K562 (cell line): ENCODE data around the gene ASPRV1. TPM values are rescaled to one million over a fixed set of nuclear protein-coding genes. Genes with fewer than 3 reads are reported as not detected.
A peak's percentile ranks its signal among the peaks of the same experiment; 100 is the strongest.

Experiments used
- ARID1B ChIP-seq: fragments of 450-650 bp; IDR thresholded peaks from 2 replicates; pipeline ENCODE4 v1.6.1; 2016; ENCODE audit warnings: antibody characterized with exemption, mild to moderate bottlenecking, inconsistent platforms
- HMGN3 ChIP-seq: IDR thresholded peaks from 2 replicates; pipeline ENCODE4 v1.6.1; 2011; ENCODE audit warnings: borderline replicate concordance, low read depth, mild to moderate bottlenecking, mixed read lengths, low read length; ENCODE audit not compliant: insufficient read length; ENCODE audit errors: extremely low read depth
- KAT2B ChIP-seq: IDR thresholded peaks from one replicate; pipeline ENCODE4 v1.6.1; 2012; ENCODE audit warnings: low read depth, mild to moderate bottlenecking, control low read depth, inconsistent platforms, low read length, moderate library complexity
- MIER1 ChIP-seq: fragments of 450-650 bp; IDR thresholded peaks from 2 replicates; pipeline ENCODE4 v1.6.1; 2016; ENCODE audit warnings: antibody characterized with exemption, mild to moderate bottlenecking, low read depth
- NBN ChIP-seq: fragments of 450-650 bp; IDR thresholded peaks from 2 replicates; pipeline ENCODE4 v1.6.1; 2016; ENCODE audit warnings: low read depth, mild to moderate bottlenecking
- NFRKB ChIP-seq: fragments of 450-650 bp; IDR thresholded peaks from 2 replicates; pipeline ENCODE4 v1.6.1; 2016; ENCODE audit warnings: low read depth
- SAFB2 ChIP-seq: fragments of 200-400 bp; formaldehyde crosslinking; IDR thresholded peaks from 2 replicates; pipeline ENCODE4 v1.6.1; 2018; ENCODE audit warnings: borderline replicate concordance, low read length, low read depth, moderate library complexity; ENCODE audit not compliant: severe bottlenecking
- THRAP3 ChIP-seq: fragments of 450-650 bp; IDR thresholded peaks from 2 replicates; pipeline ENCODE4 v1.6.1; 2016; ENCODE audit warnings: mild to moderate bottlenecking, inconsistent platforms, borderline replicate concordance
- U2AF2 ChIP-seq: fragments of 200-400 bp; formaldehyde crosslinking; optimal IDR thresholded peaks from 2 replicates; pipeline ENCODE3; 2017; ENCODE audit warnings: low read depth, mild to moderate bottlenecking, low read length
- ZC3H4 ChIP-seq: sonication (generic); formaldehyde crosslinking; IDR thresholded peaks from 2 replicates; pipeline ENCODE4 v1.9.0; 2021; ENCODE audit warnings: missing genetic modification reagents, borderline replicate concordance
- ZNF133 ChIP-seq: fragments of 250-450 bp; sonication (Bioruptor Pico); IDR thresholded peaks from 2 replicates; pipeline ENCODE4 v1.4.0; 2020; ENCODE audit warnings: mild to moderate bottlenecking
- ZNF584 ChIP-seq: fragments of 200-800 bp; sonication (Bioruptor generic); IDR thresholded peaks from 2 replicates; pipeline ENCODE4 v1.6.1; 2016; ENCODE audit warnings: low read depth, mild to moderate bottlenecking, missing genetic modification characterization, missing compliant biosample characterization
- ZNF699 ChIP-seq: fragments of 250-450 bp; sonication (Bioruptor Pico); IDR thresholded peaks from 2 replicates; pipeline ENCODE4 v1.8.0; 2021; ENCODE audit warnings: mild to moderate bottlenecking, moderate library complexity; ENCODE audit not compliant: insufficient replicate concordance
- polyA plus RNA-seq, 8 experiments: library from polyadenylated mRNA; depleted of rRNA in 4 of 8; stranded (reverse) in 5 of 8; unstranded in 3 of 8; fragments of >200 nt; fragmentation: Nextera tagmentation in 2 of 8; fragmentation: Illumina TruSeq in 1 of 8; extraction: Ambion mirVana in 2 of 8; extraction: Trizol in 1 of 8; gene quantifications; 2 replicates each; pipeline versions ENCODE4 v1.2.1 to v1.2.3, GENCODE V29; 2011 to 2014; ENCODE audit warnings: inconsistent platforms in 1 of 8, missing spikeins in 1 of 8
- total RNA-seq, 7 experiments: library from RNA; depleted of rRNA in 6 of 7; stranded (reverse); fragments of >200 nt in 6 of 7; fragmentation: Illumina TruSeq in 2 of 7; extraction: Trizol in 2 of 7; gene quantifications; 2 replicates each; pipeline versions ENCODE4 v1.2.1 to v1.2.3, GENCODE V29; 2011 to 2021; ENCODE audit warnings: low replicate concordance in 1 of 7
- TF ChIP-seq, protein P1 (sequence below): fragments of 450-650 bp; IDR thresholded peaks from 2 replicates; pipeline ENCODE4 v1.7.0; 2016; ENCODE audit warnings: borderline replicate concordance
- TF ChIP-seq, protein P2 (sequence below): fragments of 450-650 bp; IDR thresholded peaks from 2 replicates; pipeline ENCODE4 v1.6.1; 2016; ENCODE audit warnings: borderline replicate concordance
- TF ChIP-seq, protein P3 (sequence below): fragments of 450-650 bp; formaldehyde crosslinking; IDR thresholded peaks from 2 replicates; pipeline ENCODE4 v1.4.0; 2020; ENCODE audit warnings: mild to moderate bottlenecking, moderate library complexity
- TF ChIP-seq, protein P4 (sequence below): fragments of 450-650 bp; IDR thresholded peaks from 2 replicates; pipeline ENCODE4 v1.6.1; 2018; ENCODE audit not compliant: partially characterized antibody

The ASPRV1 gene
- total and polyA plus RNA-seq, 9 of the 15 experiments (the other 6 are each of a cell fraction or from before 2014, with no cell fraction given): 0.17 to 0.72 (median 0.47) TPM; not detected in 1

DNA sequence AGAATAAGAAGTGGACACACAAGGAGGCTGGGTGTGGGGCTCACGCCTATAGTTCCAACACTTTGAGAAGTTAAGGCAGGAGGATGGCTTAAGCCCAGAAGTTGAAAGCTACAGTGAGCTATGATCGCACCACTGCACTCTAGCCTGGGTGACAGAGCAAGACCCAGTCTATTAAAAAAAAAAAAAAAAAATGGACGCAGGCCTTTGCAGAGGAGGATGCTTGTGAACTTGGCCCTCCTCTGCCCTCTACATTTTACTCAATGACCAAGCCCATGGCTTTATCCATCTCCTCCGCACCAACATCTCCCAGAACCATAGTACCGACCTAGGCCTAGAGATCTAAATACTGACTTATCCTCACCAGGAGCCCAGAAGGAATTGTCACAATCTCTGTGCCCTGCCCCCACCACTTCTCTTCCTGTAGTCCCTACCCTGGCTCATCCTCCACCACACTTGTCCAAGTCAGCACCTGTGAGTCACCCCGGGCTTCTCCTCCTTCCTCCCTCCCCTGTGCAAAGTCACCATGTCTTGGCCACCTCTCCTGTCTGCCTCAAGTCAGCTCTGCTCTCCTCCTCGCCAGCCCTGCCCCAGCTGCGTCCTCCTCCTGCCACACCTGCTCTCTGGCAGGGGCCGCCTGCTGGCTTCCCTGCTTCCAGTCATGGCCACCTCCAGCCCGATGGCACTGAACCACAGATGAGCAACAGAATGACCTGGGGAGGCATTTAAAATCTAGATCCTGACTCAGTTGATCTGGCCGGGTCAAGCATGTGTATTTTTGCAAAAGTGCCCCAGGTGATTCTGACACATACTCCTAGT, 35.8 kb upstream of the ASPRV1 start (continued):
- peak; percentile 85 for TF ChIP-seq ARID1B
- TF ChIP-seq, protein P1, sequence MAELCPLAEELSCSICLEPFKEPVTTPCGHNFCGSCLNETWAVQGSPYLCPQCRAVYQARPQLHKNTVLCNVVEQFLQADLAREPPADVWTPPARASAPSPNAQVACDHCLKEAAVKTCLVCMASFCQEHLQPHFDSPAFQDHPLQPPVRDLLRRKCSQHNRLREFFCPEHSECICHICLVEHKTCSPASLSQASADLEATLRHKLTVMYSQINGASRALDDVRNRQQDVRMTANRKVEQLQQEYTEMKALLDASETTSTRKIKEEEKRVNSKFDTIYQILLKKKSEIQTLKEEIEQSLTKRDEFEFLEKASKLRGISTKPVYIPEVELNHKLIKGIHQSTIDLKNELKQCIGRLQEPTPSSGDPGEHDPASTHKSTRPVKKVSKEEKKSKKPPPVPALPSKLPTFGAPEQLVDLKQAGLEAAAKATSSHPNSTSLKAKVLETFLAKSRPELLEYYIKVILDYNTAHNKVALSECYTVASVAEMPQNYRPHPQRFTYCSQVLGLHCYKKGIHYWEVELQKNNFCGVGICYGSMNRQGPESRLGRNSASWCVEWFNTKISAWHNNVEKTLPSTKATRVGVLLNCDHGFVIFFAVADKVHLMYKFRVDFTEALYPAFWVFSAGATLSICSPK: no peak
- no peak for TF ChIP-seq ZNF699 (CRISPR knock-in tag)
- TF ChIP-seq THRAP3: no peak
- TF ChIP-seq NBN: peak; percentile 77
- TF ChIP-seq SAFB2: no peak
- no peak for TF ChIP-seq KAT2B
- TF ChIP-seq ZNF133: no peak
- TF ChIP-seq, protein P2, sequence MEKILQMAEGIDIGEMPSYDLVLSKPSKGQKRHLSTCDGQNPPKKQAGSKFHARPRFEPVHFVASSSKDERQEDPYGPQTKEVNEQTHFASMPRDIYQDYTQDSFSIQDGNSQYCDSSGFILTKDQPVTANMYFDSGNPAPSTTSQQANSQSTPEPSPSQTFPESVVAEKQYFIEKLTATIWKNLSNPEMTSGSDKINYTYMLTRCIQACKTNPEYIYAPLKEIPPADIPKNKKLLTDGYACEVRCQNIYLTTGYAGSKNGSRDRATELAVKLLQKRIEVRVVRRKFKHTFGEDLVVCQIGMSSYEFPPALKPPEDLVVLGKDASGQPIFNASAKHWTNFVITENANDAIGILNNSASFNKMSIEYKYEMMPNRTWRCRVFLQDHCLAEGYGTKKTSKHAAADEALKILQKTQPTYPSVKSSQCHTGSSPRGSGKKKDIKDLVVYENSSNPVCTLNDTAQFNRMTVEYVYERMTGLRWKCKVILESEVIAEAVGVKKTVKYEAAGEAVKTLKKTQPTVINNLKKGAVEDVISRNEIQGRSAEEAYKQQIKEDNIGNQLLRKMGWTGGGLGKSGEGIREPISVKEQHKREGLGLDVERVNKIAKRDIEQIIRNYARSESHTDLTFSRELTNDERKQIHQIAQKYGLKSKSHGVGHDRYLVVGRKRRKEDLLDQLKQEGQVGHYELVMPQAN: no peak
- TF ChIP-seq, protein P3, sequence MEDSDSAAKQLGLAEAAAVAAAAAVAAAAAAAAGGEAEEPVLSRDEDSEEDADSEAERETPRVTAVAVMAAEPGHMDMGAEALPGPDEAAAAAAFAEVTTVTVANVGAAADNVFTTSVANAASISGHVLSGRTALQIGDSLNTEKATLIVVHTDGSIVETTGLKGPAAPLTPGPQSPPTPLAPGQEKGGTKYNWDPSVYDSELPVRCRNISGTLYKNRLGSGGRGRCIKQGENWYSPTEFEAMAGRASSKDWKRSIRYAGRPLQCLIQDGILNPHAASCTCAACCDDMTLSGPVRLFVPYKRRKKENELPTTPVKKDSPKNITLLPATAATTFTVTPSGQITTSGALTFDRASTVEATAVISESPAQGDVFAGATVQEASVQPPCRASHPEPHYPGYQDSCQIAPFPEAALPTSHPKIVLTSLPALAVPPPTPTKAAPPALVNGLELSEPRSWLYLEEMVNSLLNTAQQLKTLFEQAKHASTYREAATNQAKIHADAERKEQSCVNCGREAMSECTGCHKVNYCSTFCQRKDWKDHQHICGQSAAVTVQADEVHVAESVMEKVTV: no peak
- TF ChIP-seq HMGN3: no peak
- peak; percentile 62; the same call in 1 of the 2 replicates for TF ChIP-seq NFRKB
- no peak for TF ChIP-seq MIER1
- TF ChIP-seq ZNF584 (CRISPR knock-in tag): peak; percentile 49; the same call in 1 of the 2 replicates
- no peak for TF ChIP-seq ZC3H4 (CRISPR knock-in tag)
- TF ChIP-seq, protein P4, sequence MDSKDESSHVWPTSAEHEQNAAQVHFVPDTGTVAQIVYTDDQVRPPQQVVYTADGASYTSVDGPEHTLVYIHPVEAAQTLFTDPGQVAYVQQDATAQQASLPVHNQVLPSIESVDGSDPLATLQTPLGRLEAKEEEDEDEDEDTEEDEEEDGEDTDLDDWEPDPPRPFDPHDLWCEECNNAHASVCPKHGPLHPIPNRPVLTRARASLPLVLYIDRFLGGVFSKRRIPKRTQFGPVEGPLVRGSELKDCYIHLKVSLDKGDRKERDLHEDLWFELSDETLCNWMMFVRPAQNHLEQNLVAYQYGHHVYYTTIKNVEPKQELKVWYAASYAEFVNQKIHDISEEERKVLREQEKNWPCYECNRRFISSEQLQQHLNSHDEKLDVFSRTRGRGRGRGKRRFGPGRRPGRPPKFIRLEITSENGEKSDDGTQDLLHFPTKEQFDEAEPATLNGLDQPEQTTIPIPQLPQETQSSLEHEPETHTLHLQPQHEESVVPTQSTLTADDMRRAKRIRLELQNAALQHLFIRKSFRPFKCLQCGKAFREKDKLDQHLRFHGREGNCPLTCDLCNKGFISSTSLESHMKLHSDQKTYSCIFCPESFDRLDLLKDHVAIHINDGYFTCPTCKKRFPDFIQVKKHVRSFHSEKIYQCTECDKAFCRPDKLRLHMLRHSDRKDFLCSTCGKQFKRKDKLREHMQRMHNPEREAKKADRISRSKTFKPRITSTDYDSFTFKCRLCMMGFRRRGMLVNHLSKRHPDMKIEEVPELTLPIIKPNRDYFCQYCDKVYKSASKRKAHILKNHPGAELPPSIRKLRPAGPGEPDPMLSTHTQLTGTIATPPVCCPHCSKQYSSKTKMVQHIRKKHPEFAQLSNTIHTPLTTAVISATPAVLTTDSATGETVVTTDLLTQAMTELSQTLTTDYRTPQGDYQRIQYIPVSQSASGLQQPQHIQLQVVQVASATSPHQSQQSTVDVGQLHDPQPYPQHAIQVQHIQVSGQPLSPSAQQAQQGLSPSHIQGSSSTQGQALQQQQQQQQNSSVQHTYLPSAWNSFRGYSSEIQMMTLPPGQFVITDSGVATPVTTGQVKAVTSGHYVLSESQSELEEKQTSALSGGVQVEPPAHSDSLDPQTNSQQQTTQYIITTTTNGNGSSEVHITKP: peak; percentile 21
- no peak for TF ChIP-seq U2AF2
